IPS-NIHi11 (cell line): ENCODE results near the gene STXBP6.
"Not testable (repeated sequence)": the region's sequence is repeated elsewhere in the genome, so short reads cannot be mapped to it uniquely, and the experiment has no call there.

Source experiments
- DNase-seq: peaks from one replicate; pipeline ENCODE4 v3.0.0; 2012; ENCODE audit warnings: mixed read lengths, low spot score

Gene STXBP6

GRCh38 chr14:24853446-24853845 lies 196.5 kb downstream of the STXBP6 start:
- DNase-seq = no peak

DNA sequence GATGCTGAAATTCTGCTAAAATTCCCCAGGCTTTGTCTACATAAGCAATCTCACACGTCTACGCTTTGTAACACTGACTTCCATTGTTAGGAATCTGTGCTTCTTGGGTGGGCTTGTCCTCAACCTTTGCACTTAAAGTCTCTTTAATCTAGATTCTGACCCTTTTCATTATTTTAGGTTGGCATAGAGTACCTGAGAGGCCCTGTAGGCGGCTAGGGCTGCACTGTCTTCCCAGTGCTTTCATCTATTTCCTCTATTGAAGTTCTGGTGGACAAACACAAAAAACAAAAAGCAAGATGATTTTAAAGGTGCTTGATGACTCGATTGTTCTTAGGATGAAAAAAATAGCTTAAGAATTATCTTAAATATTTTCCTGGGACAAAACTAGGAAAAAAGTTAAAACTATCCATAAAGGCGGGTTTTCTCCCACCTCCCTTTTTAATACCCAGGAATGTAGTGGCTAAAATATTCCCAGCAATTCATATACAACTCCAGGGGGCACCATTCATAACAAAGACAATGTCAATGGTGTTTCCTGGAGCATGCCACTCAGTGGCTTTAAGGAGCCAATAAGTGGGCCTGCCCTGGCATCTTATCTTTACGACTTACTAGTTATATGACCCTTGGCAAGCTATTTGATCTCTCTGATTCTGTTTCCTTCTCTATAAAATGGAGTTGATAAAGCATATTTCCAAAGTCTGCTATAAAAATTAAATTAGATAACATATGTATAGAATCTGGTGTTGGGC lies 197.5 kb downstream of the STXBP6 start:
- peak; percentile 9 for DNase-seq

DNA sequence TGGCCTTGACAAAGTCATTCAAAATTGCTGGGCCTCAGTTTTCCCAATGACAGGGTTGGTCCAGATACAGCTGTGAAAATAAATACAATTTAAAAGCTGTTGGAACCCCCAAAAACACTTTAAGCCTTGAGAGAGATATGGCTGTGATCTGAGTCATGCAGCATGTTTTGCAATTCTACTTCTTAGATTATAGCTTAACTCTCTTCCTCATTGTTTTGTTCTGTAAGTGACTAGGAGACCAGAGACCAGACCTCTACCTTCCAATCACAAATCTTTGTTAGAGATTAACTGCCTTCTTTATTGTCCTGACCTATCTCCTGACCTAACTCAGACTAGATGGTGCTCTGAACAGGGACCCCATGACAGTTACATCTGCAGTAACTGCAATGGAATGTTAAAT lies 198.1 kb downstream of the STXBP6 start:
- no peak for DNase-seq

- DNase-seq = no peak
Measured at GRCh38 chr14:24851406-24851805, 198.5 kb downstream of the STXBP6 start.

- DNase-seq = no peak
Measured at GRCh38 chr14:24850072-24850471, 199.9 kb downstream of the STXBP6 start.

DNA sequence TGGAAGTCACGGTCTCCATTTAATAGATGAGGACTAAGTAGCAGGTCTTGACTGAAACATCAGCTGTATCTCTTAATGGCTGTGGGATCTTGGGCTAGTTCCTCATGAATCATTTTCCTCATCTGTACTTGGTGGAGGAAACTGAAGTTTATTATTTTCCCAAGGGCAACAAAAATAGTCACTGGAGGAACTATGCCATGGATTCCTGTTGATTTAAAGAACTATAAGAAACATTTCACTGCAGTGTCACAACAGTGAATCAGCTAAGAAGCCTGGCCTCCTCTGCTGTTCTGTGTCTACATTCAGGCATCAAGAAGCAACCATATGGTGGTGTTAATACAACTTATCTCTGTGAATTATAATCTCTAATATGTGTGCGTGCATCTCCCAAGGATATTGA lies 200.5 kb downstream of the STXBP6 start:
- DNase-seq = no peak

- DNase-seq = no peak
Measured at GRCh38 chr14:24848102-24848790, 201.7 kb downstream of the STXBP6 start.

- DNase-seq = no peak
Measured at GRCh38 chr14:24847568-24848095, 202.3 kb downstream of the STXBP6 start.

GRCh38 chr14:24846261-24846660 lies 203.7 kb downstream of the STXBP6 start:
- no peak for DNase-seq

DNA sequence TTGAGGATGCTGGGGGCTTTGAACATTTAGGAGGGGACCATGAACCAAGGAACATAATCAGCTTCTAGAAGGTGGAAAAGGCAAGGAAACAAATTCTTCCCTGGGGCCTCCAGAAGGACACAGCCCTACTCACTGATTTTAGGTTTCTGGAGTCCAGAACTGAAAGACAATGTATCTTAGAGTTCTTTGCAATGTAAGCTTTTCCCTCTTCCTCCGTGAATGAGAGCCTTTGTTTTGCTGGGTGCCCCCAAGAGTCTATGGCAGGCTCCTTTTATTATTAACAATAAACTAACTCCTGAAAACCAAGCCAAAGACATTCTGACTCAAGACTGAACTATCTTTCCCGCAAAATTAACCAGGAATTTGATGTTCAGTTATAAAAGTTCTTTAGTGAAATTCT lies 204.1 kb downstream of the STXBP6 start:
- no peak for DNase-seq

GRCh38 chr14:24844011-24844410 lies 205.9 kb downstream of the STXBP6 start:
- DNase-seq = no peak

DNA sequence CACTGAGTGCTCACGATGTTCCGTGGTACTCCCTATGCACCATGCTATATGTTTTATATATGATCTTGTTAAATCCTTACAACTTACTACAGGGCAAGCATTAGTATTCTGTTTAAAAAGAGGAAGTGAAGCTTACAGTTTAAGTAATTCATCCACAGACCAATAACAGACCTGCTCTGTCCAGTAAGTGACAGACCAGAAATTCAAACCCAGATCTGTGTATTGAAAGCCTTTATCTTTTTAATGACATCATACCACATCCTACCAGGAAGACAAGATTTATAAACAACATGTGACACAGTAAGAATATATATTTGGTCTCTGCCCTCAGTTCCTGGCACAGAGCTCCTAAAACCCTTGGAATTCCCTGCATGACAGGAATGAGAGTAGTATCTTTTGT lies 206.5 kb downstream of the STXBP6 start:
- DNase-seq = no peak

GRCh38 chr14:24840204-24840893 lies 209.6 kb downstream of the STXBP6 start:
- no peak for DNase-seq

DNA sequence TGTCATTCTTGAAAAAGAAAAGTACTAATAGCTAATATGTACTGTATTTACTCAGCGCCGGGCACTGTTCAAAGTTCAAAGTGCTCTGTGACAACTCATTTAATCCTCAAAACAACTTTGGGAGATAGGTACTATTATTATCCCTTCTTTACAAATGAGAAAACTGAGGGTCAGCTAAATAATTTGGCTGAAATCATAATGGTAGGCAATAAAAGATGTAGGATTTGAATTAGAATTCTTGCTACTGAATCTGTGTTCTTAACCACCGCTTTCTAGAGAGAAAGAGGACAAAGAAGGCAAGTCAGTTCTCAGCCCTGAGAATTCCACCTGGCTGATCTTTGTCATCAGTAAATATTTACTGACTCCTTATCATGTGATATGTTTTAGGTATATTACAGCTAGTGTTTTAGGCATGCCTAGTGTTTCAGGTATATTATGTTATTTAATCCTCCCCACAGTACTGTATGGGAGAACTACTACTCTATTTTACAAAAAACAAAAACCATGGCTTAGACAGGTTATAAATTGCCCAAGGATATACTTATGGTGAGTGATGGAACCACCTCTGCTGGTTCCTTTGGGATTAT lies 210.2 kb downstream of the STXBP6 start:
- DNase-seq = no peak

DNA sequence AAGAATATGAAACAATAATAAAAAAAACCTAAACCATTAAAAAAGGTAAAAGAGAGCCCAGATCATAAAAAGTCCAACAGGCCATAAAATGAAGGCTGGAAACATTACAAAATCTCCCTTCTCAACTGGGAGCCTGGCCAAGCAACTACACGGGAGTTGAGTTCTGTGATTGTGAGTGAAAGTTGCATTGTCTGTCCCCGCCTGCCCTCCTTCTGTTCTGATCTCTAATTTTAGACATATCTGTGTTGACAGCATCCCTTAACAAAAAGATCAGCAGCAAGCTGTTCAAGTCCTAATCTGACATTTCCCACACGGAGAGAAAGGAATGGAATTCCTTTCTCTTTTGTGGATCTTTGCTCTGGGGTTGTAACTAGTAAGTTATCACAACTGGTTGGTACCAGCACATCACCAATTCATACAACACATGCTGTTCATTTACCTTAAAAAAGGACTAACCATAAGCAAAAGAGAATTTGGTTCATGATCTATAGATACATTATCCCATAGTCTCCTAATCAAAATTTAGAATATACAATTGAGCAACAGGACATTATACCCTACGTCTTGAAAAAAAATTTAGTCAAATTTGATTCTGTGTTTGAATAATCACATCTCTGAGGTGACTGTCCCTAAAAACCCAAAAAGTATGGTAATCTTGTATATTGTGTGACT lies 210.9 kb downstream of the STXBP6 start:
- no peak for DNase-seq

DNA sequence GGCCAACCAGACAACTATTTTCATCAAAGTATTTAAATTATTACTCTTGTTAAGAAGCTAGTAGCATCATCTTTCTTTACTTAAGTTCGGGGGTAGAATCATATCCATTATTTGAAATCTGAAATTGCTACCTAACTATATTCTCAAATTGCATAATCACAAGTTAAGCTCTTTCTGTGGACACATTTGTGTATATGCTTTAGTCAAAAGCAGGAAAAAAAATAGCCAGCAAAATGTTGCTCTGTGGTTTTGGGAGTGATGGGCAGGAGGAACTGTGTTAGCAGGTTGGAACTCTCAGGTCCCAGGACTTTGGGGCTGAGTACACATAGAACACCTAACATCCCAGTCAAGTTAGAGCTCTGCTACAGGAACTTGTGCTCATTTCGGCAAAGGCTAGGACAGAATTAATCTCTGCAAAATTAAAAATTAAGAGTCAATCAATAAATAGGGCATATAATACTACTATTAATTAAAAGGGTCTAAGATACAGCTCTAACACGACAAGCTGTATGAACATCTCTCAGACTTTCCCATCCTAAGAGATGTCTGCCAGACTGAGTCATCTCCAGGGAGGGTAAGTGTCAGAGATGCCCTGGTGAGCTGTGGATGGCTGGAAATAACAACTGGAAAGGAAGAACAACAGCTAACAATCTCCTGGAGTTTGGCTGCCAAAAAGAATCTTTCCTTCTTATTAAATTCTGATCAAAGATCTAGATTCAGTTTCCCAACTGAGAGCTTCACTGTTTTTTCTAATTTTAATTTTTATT lies 212.5 kb downstream of the STXBP6 start:
- no peak for DNase-seq

DNA sequence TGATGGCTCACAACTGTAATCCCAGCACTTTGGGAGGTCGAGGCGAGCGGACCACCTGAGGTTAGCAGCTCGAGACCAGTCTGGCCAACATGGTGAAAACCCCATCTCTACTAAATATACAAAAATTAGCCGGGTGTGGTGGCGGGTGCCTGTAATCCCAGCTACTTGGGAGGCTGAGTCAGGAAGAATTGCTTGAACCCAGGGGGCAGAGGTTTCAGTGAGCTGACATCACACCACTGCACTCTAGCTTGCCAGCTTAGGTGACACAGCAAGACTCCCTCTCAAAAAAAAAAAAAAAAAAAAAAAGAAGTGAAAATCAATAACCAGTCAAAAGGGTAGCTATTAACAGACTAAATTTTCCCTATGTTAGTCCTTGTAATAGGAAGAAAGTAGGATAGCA lies 213.6 kb downstream of the STXBP6 start:
- DNase-seq = not testable (repeated sequence)

DNA sequence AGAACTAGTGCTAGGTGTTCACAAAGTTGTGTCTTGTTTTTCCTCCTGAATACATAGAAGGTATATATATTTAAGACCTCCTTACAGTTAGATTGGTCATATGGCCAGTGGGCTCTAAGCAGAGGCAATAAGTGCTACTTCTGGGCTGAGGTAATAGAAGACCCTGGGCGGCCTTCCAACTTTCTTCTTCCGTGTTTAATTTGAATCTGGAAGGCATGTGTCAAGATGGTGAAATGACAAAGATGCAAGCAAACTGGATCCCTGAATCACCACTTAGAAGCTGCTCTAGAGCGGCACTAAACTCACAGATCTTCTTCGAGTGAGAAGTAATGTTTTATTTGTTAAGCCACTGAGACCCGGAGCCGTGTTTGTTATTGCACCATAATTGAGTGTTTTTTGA lies 215.0 kb downstream of the STXBP6 start:
- DNase-seq = no peak

GRCh38 chr14:24833385-24833784 lies 216.6 kb downstream of the STXBP6 start:
- no peak for DNase-seq

- DNase-seq = no peak
Measured at GRCh38 chr14:24831677-24832076, 218.3 kb downstream of the STXBP6 start.

DNA sequence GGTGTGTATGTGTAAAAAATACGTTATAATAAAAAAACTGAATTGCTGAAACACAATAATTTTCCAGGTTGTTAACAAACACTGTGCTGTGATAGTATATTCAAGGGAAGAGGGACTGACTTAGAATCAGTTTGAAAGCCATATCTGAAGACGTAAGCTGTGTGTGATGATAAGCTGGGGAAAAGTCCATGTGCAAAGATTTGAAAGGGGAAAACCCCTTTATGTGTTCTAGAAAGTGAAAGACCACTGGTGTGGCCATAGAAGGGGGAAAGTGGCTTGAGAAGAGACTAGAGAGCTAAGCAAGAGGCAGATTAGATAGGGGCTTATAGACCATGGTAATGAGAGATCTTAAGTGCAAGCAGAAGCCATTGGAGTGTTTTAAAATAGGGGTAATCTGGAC lies 220.1 kb downstream of the STXBP6 start:
- DNase-seq = no peak
